GM21390 (cell line): ENCODE results near the gene SLC16A1.
"Not testable (repeated sequence)": the region's sequence is repeated elsewhere in the genome, so short reads cannot be mapped to it uniquely, and the experiment has no call there.

Experiments used
- ATAC-seq: cut with Tn5 transposase; IDR thresholded peaks from one replicate; pipeline ENCODE4 v1.9.1; 2021; ENCODE audit not compliant: unreplicated experiment

Gene SLC16A1

DNA sequence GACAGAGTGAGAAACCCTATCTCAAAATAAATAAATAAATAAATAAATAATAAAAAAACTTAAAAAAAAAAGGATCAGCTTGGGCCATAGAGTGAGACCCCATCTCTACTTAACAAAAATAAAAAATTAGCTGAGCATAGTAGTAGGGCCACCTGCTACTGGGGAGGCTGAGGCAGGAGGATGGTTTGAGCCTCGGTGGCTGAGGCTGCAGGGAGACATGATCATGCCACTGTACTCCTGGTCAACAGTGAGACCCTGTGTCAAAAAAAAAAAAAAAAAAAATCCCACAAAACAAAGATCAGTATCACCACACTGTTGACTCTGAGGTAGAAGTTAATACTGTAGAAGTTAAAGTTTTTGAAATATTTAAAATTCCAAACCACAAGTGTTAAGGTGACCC, 29.1 kb downstream of the SLC16A1 start:
- no peak for ATAC-seq

DNA sequence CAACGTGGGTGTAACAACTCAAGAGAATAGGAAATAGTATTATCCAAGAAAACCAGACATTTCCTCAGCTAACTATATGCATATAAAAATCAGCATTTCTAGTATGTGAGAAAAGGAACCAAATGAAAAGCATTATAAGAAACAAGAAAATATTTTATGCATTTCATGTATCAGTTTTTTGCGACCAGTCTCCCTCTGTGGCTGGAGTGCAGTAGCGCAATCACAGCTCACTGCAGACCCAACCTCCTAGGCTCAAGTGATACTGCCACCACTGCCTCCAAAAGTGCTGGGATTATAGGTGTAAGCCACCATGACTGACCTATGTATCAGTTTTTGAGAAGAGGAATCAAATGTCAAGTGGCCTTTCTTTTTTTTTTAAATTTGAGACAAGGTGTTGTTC, 31.0 kb downstream of the SLC16A1 start:
- no peak for ATAC-seq

DNA sequence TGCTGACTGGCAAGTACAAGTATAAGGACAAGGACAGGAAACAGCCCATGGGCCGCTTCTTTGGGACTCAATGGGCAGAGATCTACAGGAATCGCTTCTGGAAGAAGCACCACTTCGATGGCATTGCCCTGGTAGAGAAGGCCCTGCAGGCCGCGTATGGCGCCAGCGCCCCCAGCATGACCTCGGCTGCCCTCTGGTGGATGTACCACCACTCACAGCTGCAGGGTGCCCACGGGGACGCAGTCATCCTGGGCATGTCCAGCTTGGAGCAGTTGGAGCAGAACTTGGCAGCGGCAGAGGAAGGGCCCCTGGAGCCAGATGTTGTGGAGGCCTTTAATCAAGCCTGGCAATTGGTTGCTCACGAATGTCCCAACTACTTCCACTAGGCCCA, 32.0 kb downstream of the SLC16A1 start:
- ATAC-seq = no peak

DNA sequence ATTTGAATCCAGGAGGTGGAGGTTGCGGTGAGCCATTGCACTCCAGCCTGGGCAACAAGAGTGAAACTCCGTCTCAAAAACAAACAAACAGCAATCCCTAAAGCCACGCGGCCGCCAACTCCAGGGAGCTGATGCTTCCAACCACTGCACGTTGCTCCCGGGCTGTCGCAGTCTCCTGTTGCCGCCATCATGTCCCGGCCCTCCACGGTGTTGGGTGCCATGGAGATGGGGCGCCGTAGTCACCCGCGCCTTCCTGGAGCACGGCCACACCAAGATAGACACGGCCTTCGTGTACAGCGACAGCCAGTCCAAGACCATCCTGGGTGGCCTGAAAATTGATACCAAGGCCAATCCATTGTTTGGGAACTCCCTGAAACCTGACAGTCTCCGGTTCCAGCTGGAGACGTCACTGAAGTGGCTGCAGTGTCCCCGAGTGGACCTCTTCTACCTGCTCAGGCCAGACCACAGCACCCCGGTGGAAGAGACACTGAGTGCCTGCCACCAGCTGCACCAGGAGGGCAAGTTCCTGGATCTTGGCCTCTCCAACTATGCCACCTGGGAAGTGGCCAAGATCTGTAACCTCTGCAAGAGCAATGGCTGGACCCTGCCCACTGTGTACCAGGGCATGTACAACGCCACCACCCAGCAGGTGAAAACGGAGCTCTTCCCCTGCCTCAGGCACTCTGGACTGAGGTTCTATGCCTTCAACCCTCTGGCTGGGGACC, 32.6 kb downstream of the SLC16A1 start:
- no peak for ATAC-seq

DNA sequence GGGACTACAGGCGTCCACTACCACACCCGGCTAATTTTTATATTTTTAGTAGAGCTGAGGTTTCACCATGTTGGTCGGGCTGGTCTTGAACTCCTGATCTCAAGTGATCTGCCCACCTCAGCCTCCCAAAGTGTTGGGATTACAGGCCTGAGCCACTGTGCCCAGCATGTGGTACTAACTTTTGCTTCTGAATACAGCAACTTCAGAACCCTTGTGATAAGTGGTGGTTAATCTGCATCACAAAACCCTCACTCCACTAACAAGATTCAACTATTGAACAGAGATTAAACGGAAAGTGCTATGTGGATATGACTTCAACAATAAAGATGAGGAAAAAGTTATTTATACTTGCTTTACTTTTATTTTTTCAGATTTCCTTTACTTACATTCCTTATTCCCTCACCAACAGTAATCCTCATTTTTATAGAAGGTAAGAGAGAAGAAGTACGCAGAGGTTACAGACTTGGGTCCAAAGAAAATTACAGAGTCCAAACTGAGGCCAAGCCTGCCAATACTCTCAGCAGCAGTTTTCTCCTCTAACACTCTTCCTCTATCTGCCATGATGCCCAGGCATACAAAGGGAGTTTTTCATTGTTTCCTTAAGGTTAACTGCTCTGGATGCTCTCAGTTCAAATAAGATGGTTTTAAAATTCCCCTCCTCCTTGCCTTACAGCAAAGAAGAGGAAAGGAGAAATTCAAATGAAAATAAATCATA, 44.3 kb downstream of the SLC16A1 start:
- ATAC-seq = no peak

GRCh38 chr1:112909847-112910246, 46.1 kb downstream of the SLC16A1 start:
- ATAC-seq = no peak

- no peak for ATAC-seq
Observed at GRCh38 chr1:112906150-112906698, 49.8 kb downstream of the SLC16A1 start.

DNA sequence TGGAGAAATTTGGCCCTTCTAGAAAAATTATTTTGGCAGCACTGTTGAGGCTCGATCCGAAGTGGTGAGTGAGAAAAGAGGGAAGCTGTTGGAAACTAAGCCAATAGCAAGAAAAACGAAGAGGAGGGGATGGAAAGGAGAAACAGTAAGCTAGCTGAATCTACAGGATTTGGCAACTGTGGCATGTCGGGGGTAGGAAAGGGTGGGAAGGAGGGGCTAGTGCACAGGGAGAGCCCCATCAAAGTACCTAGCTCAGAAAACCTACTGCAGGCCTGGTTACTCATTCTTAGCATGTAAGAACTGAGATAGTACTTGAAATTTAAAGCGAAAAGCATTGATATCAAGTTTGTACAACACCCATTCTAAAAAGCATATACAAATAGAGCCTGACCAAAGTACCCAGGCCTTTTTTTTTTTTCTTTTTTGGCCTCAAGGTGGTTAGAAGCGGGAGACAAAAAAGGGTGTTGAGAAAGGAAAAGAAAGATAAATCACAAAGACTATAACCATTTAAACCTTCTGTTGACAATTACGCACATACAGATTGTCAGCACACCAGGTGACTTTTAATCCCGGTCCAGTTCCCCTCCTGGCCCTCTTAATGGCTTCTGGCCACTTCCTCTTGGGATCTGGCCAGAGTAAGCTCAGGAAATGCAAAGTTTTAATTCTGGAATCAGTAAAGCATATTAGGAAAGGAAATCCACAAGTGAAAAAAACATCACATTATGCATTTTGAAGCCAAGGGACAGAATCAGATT, 50.4 kb downstream of the SLC16A1 start:
- ATAC-seq = no peak

- no peak for ATAC-seq
Observed at GRCh38 chr1:112904831-112905261, 51.1 kb downstream of the SLC16A1 start.

- no peak for ATAC-seq
Observed at GRCh38 chr1:112904071-112904830, 51.7 kb downstream of the SLC16A1 start.

- no peak for ATAC-seq
Observed at GRCh38 chr1:112902221-112902620, 53.8 kb downstream of the SLC16A1 start.

GRCh38 chr1:112901387-112901786, 54.6 kb downstream of the SLC16A1 start:
- no peak for ATAC-seq

GRCh38 chr1:112896783-112897182, 59.2 kb downstream of the SLC16A1 start:
- ATAC-seq = no peak

GRCh38 chr1:112894561-112895011, 61.4 kb downstream of the SLC16A1 start:
- ATAC-seq = no peak

GRCh38 chr1:112894010-112894292, 62.0 kb downstream of the SLC16A1 start:
- no peak for ATAC-seq

GRCh38 chr1:112893288-112894009, 62.5 kb downstream of the SLC16A1 start:
- ATAC-seq = no peak

DNA sequence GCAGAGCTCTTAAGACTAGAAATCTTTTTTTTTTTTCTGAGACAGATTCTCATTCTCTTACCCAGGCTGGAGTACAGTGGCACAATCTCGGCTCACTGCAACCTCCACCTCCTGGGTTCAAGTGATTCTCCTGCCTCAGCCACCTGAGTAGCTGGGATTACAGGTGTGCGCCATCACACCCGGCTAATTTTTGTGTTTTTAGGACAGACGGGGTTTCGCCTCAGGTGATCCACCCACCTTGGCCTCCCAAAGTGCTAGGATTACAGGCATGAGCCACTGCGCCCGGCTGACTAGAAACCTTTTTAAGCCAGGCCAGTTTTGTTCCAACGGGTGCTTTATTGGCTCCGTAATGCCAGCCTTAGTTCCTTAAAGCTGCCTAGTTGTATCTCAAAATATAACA, 66.1 kb downstream of the SLC16A1 start:
- ATAC-seq = not testable (repeated sequence)

GRCh38 chr1:112889052-112889768, 66.8 kb downstream of the SLC16A1 start:
- ATAC-seq = no peak

GRCh38 chr1:112888630-112889029, 67.4 kb downstream of the SLC16A1 start:
- ATAC-seq = no peak
